ENCODE data around the gene TPSG1.
A peak's percentile ranks its signal among the peaks of the same experiment; 100 is the strongest.

TPSG1 gene

GRCh38 chr16:1194665-1195392, 30.2 kb downstream of the TPSG1 start:
- Histone ChIP-seq H3K9ac (ENCODE audit: low read length) (no peak overlapping the region), H3K9me3 (replicated peaks; ENCODE audit: insufficient read depth, low read length) (no peaks in the 10 kb centered on the region), H3K36me3 (replicated peaks; ENCODE audit: insufficient read depth, low read length) (no peaks in the 10 kb centered on the region), H3K4me3 (ENCODE audit: low read length) (no peak overlapping the region), H3K9me2 (replicated peaks; ENCODE audit: insufficient read depth, low read length) (no peaks in the 10 kb centered on the region), H3K27me3 (replicated peaks; ENCODE audit: insufficient read depth, low read length) (peaks cover 53% of the 10 kb centered on the region), H4K20me1 (ENCODE audit: insufficient read depth, low read length) (no peaks in the 10 kb centered on the region), H3K4me1 (ENCODE audit: low read length) (no peaks in the 10 kb centered on the region), H3K79me2 (ENCODE audit: low read length) (no peaks in the 10 kb centered on the region), H2AFZ (ENCODE audit: low read length) (no peak overlapping the region), H3F3A (ENCODE audit: insufficient read depth, low read length) (no peaks in the 10 kb centered on the region), H3K27ac (ENCODE audit: low read length) (no peak overlapping the region), H3K4me2 (ENCODE audit: low read depth, low read length) (no peak overlapping the region)
- TF ChIP-seq CTCF (IDR thresholded peaks at IDR 0.05; ENCODE audit: low read length): peak; percentile 57
- TF ChIP-seq EZH2 (optimal IDR thresholded peaks at IDR 0.05; ENCODE audit: low read depth, low read length): no peak
- TF ChIP-seq EZH2phosphoT487 (IDR thresholded peaks at IDR 0.05; ENCODE audit: low read length): no peak
- DNase-seq: no peak

GRCh38 chr16:1193825-1194581, 31.1 kb downstream of the TPSG1 start:
- DNase-seq: no peak
- Histone ChIP-seq H4K20me1 (ENCODE audit: insufficient read depth, low read length) (no peaks in the 10 kb centered on the region), H3K27me3 (replicated peaks; ENCODE audit: insufficient read depth, low read length) (peaks cover 53% of the 10 kb centered on the region), H2AFZ (ENCODE audit: low read length) (no peak overlapping the region), H3K27ac (ENCODE audit: low read length) (no peak overlapping the region), H3K36me3 (replicated peaks; ENCODE audit: insufficient read depth, low read length) (no peaks in the 10 kb centered on the region), H3K9me2 (replicated peaks; ENCODE audit: insufficient read depth, low read length) (no peaks in the 10 kb centered on the region), H3F3A (ENCODE audit: insufficient read depth, low read length) (no peaks in the 10 kb centered on the region), H3K4me2 (ENCODE audit: low read depth, low read length) (no peak overlapping the region), H3K9me3 (replicated peaks; ENCODE audit: insufficient read depth, low read length) (no peaks in the 10 kb centered on the region), H3K4me1 (ENCODE audit: low read length) (no peaks in the 10 kb centered on the region), H3K9ac (ENCODE audit: low read length) (no peak overlapping the region), H3K4me3 (ENCODE audit: low read length) (no peak overlapping the region), H3K79me2 (ENCODE audit: low read length) (no peaks in the 10 kb centered on the region)
- TF ChIP-seq CTCF (IDR thresholded peaks at IDR 0.05; ENCODE audit: low read length) (no peak), EZH2phosphoT487 (IDR thresholded peaks at IDR 0.05; ENCODE audit: low read length) (no peak), EZH2 (optimal IDR thresholded peaks at IDR 0.05; ENCODE audit: low read depth, low read length) (no peak)

- Histone ChIP-seq H3K4me1 (ENCODE audit: low read length) (no peaks in the 10 kb centered on the region), H3K9ac (ENCODE audit: low read length) (no peak overlapping the region), H3K4me3 (ENCODE audit: low read length) (no peak overlapping the region), H3K4me2 (ENCODE audit: low read depth, low read length) (no peak overlapping the region), H3K9me3 (replicated peaks; ENCODE audit: insufficient read depth, low read length) (no peaks in the 10 kb centered on the region), H3K79me2 (ENCODE audit: low read length) (no peaks in the 10 kb centered on the region), H3K9me2 (replicated peaks; ENCODE audit: insufficient read depth, low read length) (no peaks in the 10 kb centered on the region), H2AFZ (ENCODE audit: low read length) (no peak overlapping the region), H3K36me3 (replicated peaks; ENCODE audit: insufficient read depth, low read length) (no peaks in the 10 kb centered on the region), H3K27me3 (replicated peaks; ENCODE audit: insufficient read depth, low read length) (peaks cover 60% of the 10 kb centered on the region), H3K27ac (ENCODE audit: low read length) (no peak overlapping the region), H3F3A (ENCODE audit: insufficient read depth, low read length) (no peaks in the 10 kb centered on the region), H4K20me1 (ENCODE audit: insufficient read depth, low read length) (no peaks in the 10 kb centered on the region)
- TF ChIP-seq EZH2phosphoT487 (IDR thresholded peaks at IDR 0.05; ENCODE audit: low read length): no peak
- no peak for TF ChIP-seq CTCF (IDR thresholded peaks at IDR 0.05; ENCODE audit: low read length)
- no peak for TF ChIP-seq EZH2 (optimal IDR thresholded peaks at IDR 0.05; ENCODE audit: low read depth, low read length)
- DNase-seq: no peak
Measured at GRCh38 chr16:1193143-1193824, 31.8 kb downstream of the TPSG1 start.
